ENCODE data around the gene SH3PXD2A.
A peak's percentile ranks its signal among the peaks of the same experiment; 100 is the strongest.

The SH3PXD2A gene

DNA sequence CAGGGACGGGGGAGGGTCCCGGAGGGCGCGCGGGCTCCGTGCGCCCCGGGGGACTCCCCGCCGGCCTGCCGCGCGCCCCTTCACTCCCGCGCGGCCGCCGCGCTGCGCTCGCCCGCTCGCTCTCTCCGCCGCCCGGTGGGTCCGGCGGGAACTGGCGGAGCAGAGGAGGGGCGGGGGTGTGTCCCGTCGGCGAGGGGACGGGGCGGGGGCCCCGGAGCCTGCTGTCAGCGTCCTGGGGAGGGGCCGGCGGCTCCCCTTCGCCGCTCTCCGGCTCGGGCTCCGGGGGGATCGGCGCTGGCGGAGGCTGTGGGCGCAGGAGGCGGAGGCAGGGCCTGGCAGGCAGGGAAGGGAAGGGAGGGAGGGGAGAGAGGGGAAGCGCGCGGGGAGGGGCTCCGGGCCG lies at the start of gene SH3PXD2A:
Gene SH3PXD2A, minus strand, starts transcription at position 153 of the 400 bp plus-strand sequence. CDS start 310 bp downstream, outside the sequence.
- no peak for DNase-seq

DNA sequence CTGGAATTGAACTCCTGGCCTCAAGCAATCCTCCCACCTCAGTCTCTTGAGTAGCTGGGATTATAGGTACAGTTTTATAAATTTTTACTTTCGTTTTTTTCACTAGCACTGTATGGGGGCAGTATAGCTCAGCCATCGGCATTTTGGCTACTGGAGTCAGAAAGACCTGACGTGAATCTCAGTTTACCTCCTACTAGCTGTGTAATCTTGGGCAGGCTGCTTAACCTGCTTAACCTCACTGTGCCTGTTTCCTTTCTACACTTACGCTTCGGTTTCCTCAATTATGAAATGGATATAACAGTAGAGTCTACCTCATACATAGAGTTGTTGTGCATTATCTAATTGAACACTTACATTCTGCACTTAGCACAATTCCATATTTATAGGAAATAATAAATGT lies 45.9 kb upstream of the SH3PXD2A start:
- no peak for DNase-seq

GRCh38 chr10:103899312-103899711 lies 43.9 kb upstream of the SH3PXD2A start:
- no peak for DNase-seq

DNA sequence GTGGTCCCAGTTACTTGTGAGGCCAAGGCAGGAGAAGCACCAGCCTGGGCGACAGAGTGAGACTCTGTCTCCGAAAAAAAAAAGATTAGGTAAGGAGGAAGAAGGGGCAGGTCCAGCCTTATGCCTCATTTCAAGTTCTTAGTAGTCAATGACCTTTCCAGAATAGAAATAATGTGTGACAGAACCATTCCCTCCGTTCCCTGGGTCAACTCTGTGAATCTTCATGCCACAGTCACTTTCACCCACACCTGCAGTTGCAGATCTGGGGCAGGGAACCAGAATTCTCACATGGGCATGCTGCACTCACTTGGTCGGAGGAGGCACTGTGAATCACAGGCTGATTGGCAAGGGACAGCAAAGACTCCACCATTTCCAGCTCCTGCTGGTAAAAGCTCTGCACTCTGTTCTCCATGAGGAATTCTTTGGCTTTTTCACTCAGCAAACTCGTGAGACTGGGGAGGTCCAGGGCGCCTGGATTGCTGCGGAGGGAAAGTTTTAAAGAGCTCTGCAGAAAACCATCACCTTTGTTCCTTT lies 41.9 kb upstream of the SH3PXD2A start:
- DNase-seq = no peak

DNA sequence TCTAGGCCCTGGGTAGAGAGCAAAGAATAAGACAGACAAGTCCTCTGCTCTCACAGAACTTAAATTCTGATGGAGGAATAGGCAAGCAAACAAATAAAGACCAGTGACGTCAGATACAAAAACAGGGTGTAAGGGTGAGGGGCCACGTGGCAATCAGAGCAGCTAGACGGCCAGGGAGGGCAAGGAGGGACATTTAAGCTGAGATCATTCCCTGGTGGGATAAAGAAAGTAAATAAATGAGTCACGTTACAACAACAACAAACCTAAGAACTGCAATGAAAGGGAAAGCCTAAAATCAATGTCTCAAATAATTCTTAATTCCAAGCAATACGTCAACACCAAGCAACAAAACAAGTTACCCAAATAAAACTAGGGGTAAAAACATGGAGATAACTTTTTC lies 40.8 kb upstream of the SH3PXD2A start:
- DNase-seq = no peak

DNA sequence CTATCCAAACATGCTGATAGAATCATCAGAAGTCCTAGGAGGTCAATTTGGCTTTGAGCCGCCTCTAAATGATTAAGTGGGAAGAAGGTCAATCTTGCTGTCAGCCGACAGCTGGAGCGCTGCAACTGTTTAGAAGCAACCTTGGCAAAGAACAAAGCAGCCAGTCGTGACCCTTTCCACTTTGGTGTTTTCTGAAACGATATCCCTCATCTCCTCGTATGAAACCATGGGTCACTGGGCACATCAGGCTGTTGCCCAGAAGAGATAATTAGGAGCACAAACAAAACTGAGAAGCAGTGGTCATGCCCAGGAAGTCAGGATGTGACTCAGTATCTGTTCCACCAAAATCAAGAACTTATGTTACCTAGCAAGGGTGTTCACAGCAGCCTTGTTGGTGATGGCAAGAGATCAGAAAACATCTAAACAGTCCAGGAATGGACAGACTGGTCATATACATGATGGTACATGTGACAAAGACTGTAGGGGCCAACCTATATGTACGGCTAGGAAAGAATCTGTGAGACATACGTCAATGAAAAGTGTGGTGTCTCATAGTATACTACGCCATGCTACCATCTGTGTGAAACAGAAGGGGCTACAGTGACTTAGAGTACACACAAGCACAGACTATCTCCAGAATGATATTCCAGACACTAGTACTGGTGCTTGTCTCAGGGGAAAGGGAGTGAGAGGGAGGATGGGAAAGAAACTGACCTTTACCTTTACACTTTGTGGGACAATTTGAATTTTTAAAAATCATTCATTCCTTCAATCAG lies 40.2 kb upstream of the SH3PXD2A start:
- DNase-seq = no peak

DNA sequence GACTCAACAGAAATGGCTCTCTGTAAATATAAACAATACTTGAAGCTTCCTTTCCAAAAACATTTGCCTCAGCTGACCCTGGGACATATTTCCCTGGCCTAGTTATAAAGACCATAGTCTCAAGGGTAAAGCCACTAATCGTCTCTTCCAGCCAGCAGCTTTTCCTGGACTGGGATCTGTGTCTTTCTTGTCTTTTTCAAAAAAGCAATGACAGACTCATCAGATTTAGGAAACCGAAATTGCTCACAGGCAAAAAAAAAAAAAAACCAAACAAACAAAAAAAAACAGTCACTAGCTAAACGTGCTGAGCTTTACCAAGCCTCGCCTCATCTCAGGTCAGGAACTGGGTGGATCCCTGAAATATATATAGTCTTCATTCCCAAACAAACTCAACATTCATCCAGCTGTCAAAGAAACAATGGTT lies 39.1 kb upstream of the SH3PXD2A start:
- DNase-seq = no peak

DNA sequence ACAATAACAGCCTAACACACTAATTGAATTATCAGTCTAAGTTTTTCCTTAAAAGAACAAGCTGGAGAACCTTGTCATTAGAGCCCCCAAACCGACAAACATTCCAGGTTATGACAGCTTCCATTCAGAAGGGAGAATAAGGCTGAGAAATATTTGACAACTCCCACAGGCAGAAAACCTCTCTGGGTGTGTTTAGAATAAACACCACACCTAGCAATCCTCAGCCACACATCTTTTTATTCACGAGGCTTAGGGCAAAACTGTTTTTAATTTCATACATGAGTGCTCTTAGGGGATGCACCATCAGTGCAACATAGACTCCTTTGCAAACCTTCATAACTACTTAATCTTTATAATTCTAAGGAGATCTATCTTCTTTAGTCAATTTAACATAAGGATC lies 38.4 kb upstream of the SH3PXD2A start:
- DNase-seq = no peak

GRCh38 chr10:103892181-103892580 lies 36.8 kb upstream of the SH3PXD2A start:
- DNase-seq = no peak

DNA sequence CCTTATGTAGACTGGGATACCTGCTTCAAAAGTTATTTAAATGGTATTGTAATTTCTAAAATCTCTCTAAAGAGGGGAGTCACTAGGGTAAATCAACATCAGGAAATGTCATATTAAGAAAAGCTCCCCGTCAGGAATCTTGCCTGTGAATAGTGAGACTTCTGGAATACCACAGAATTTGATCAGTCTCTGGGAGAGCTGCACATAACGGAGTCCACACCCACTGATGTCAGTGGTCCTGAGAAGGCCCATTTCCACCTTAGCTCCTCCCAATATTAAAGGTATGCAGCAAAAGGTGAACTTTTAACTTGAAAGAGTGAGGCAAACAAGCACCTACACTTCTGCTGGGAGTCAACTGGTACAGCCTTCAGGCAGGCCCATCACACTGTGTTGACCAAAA lies 35.3 kb upstream of the SH3PXD2A start:
- DNase-seq = no peak

DNA sequence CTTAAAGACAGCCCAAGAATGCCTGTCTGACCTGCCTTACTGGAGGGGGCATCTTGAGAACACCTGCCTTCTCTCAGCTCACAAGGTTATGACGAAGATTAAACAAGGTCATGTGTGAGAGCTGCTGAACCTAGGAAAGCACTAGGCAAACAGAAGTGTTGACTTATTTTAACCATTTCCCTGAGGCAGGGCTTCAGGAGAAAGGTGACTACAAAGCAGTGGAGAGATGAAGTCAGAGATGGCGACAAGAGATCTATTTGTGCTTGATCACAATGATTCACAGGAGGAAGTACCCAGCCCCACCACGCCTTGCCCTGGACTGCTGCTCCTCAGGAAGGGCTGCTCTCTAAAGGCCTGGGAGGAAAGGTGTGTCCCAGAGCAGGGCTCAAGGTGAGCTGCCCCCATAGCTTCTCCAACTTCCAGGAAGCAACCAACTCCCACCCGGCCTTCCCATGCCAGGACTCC lies 34.9 kb upstream of the SH3PXD2A start:
- peak; percentile 46 for DNase-seq

DNA sequence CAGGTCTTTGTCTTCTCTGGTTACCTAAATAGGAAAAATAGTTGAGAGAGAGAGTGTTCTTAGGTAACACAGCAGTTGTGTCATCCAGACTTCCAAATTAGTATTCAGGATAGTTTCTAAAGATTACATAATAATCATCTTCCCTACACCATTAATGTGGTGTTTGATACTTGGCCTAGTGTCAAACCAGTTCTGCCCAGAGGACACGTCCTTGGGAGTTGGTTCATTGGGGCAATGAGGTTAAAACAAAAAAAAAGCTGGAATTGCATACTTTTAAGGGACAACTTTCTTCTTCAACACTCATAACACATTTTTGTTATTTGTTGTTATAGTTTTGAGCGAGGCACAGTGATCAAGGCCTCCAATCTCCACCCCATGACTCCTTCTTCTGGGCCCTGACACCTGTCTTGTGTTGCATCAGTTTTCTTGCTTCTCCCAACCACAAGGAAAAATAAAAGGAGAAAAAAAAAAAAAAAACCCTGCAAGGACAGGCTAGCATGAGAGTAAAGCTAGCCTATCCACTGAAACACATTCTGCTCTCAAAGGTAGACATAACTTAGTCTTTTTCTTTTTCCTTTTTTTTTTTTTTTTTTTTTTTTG lies 33.8 kb upstream of the SH3PXD2A start:
- no peak for DNase-seq

DNA sequence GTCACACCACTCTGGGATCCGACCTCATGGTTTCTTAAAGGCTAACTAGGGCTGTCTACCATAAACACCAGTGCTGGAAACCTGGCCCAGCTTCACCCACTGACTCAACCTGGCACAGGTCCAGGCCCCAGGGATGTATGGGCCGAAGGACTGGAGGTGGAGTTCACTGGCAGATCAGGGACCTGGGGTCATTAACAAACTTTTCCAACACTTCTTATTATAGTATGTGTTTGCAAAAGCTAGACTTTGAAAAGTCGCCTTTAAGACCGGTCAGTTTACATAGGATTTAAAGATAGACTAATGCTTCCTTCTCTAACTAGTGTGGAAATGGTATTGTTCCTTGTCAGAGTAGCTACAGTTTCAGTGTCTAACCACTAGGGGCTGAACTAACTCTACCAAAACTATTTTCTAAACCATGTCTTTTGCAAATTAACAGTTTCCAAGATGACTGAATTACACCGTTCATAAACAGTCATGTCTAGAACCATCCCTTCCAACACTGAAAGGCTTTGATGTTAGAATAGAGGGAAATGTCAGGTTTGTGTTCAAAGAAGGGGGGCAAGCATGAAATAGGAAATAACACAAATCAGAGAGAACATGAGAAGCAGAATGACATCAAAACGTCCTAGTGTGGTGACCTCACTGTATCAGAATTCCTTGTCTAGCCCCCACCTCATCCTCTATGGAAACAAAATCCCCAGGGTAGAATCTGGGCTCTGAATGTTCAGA lies 32.9 kb upstream of the SH3PXD2A start:
- peak; percentile 26 for DNase-seq

DNA sequence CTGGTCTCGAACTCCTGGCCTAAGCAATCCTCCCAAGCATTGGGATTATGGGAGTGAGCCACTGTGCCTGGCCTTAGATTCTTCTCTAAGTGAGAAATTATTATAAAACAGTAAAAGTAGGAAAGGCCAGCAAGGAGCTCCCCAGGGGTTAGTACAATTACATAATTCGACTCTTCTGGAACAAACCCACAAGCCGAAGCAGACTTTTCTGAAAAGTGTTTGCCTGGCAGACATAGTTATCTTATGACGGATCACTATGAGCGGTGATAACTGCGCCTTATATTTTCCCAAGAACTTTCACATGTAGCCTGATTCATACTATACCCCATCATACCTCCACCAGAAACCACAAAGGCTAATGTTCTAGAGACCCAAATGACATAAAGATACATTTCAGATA lies 30.2 kb upstream of the SH3PXD2A start:
- no peak for DNase-seq

DNA sequence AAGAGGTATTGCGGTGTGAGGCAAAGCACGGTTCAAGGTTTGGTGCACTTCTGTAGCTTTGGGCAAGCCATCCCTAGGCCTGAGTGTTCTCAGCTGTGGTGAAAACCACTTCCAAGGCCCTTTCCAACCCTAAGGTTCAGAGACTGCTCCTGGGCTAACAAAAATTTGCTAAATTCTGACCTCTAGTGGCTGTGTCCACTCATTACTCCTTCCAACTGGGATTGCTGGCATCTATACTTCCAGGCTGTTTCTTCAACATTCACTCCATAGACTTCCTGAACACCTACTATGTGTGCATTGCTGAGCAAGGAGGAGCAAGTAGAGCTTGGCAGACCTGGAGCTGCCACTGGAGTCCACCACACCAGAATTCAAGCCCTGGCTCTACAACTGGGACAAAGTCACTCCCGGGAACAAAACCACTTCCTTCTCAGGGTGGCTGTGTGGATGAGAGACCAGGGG lies 29.3 kb upstream of the SH3PXD2A start:
- DNase-seq = no peak

DNA sequence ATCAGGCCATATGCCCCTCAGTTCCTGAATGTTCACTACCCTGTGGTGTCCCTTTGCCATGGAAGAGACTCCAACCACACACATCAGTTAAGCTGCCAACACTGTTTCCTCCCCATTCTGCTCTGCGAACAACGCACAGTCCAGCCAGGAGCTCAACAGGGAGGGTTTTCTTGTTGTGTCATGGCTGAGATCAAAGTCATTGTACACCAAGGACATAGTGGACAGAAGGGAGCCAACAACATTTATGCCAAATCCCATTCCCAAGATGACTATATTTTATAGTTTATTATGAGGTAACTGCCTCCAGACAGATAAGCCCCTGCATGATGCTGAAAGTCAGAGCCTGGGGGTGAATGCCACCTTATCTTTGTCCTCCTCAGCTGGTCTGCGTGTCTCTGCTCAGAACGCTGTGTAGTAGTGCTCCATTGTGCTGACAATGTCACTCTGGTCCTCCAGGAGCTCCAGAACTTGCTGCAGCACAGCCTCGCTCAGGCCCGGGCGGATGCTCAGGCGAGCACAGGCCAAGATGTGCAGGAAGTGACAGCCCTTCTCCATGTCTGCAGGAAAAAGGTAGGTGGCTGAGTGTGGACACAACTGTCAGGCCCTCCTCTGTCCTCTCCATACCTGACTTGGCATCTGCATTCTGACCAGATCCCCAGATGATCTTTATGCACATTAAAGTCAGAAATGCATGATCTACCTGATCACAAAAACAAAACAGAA lies 27.1 kb upstream of the SH3PXD2A start:
- DNase-seq = no peak

DNA sequence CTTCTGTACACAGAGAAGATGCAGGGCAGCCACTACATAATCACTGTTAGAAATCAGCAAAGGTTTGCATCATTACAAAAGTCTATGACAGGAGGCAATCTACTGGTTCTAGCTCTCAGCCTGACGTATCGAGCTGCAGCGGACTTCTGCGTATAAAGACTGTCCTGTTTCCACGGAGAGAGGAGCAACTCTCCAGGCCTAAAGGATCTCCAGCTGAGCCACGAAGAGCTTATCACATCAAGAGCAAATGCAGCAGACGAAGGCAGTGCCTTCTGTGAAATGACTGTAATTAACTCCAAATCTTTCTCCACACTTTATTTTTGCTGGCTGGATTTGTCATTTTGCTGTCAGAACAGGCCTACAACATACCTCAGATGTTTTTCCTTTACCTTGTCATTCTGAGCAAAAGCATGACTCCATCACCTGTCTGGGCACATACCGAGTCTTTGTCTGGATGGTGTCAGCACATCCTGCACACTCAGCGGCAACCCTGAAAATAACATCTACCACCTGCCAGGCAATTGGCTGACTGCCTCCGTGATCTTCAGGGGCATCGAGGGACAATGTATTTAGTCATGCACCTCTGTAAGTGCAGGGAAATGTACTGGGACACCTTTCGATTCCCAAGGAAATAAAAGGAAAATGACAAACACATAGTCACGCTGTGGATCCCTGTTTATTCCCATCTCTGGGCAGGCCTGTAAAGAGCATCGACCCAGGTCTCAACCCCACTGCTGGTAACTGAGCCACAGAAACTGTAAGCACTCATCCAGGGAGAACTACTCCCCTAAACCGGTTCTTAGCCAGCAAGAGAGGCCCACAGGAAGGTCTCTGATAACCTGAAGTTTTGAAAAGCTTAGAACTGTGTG lies 26.3 kb upstream of the SH3PXD2A start:
- no peak for DNase-seq

DNA sequence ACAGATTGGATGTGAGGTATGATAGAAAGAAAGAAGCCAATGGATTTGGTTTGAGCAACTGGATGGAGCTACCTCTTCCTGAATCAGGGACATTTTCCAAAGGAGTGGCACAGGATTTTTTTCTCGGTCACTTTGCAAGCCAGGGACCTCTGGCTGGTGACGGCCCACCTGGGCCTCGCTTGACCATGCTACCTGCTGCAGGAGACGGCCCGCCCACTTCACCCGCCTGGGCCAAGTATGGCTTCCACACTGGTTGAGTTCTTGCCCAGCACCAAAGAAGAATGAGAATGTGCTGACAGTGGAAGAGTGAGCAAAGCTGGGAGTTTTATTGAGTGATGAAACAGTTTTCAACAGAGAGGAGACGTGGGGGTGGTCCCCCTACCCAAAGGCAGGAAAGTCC lies 24.5 kb upstream of the SH3PXD2A start:
- DNase-seq = no peak

DNA sequence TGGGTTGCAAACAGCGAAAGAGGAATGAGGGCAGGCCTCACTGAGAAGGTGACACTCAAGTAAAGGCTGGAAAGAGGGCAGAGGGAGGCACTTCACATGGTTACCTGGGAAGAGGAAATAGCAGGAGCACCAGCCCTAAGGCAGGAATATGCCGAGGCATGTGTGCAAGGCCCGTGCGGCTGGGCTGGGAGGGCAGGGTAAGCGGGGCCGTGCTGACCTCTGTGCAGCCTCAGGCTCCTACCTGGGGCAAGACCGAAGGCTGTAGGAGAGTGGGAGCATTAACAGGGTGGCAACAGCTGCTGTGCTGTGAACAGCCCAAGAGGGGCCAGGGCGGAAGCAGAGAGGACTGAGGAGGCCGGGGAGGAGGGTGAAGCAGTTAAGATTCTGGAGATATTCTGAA lies 24.0 kb upstream of the SH3PXD2A start:
- no peak for DNase-seq

- no peak for DNase-seq
Measured at GRCh38 chr10:103877861-103878260, 22.5 kb upstream of the SH3PXD2A start.

DNA sequence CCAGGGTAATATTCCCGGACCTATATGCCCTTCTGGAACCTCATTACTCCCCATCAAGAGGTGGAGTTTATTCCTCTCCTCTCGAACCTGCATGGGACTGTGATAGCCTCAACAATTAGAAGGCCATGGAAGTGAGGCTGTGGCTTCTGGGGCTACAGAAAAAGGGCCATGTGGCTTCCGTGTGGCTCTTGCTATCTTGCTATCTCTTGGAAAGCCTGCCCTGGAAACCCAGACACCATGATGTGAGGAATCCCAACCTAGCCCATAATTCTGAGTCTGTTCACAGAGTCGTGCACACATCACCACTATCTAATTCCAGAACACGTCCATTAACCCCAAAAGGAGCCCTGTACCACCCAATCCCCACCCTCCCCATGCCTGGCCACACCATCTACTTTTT lies 20.8 kb upstream of the SH3PXD2A start:
- DNase-seq = no peak

DNA sequence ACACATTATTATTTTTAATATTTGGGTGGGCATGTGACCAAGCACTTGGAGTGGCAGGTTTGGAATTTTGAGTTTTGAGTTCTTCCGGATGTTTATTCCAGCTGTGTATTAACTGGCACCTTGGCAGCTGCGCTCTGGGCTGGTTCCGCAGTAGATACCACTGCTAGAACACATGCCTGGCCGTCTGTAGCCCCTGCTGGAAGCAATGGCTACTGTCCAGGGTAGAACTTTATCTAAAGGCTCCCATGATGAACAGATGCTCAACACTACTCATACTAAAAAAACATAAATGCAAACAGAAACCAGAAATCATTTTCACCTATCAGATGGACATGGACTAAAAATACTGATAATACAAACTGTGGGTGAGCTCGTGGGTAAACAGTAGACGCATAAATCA lies 19.4 kb upstream of the SH3PXD2A start:
- DNase-seq = no peak
